Activated CD4-positive, alpha-beta T cell treated with anti-CD3 and anti-CD28 coated beads for 36 hours (primary cell): ENCODE data around the gene GRIN3B. TPM values are rescaled to one million over a fixed set of nuclear protein-coding genes. Genes with fewer than 3 reads are reported as not detected.

Experiments
- ATAC-seq: fragments of 200-7000 bp; cut with Tn5 transposase; one replicate; pipeline ENCODE4 v1.10.0; 2021; ENCODE audit warnings: mild to moderate bottlenecking, moderate library complexity
- CTCF ChIA-PET: fragments of 350-600 bp; sonication (Branson Sonifier 250); formaldehyde crosslinking; loops from one replicate; lab custom pipeline; 2021; ENCODE audit warnings: antibody characterized with exemption; lab: Charles Lee
- POLR2A ChIA-PET: fragments of 350-600 bp; sonication (Branson Sonifier 250); formaldehyde crosslinking; loops from one replicate; lab custom pipeline; 2021; ENCODE audit warnings: antibody characterized with exemption, inconsistent platforms; lab: Charles Lee
- DNase-seq: peaks from one replicate; pipeline ENCODE4 v3.0.0-alpha.2; 2020
- H3K27ac Mint-ChIP-seq: one replicate; pipeline ENCODE4 v1.8.0; 2021; ENCODE audit warnings: mixed read lengths
- H3K27me3 Mint-ChIP-seq: one replicate; pipeline ENCODE4 v1.8.0; 2021; ENCODE audit warnings: mixed read lengths
- H3K36me3 Mint-ChIP-seq: one replicate; pipeline ENCODE4 v1.8.0; 2021; ENCODE audit warnings: low read depth, mixed read lengths
- H3K4me1 Mint-ChIP-seq: one replicate; pipeline ENCODE4 v1.8.0; 2021; ENCODE audit warnings: mixed read lengths
- H3K4me3 Mint-ChIP-seq: one replicate; pipeline ENCODE4 v1.8.0; 2021; ENCODE audit warnings: mild to moderate bottlenecking, moderate library complexity, mixed read lengths
- H3K9me3 Mint-ChIP-seq: one replicate; pipeline ENCODE4 v1.8.0; 2021; ENCODE audit warnings: low read depth, mixed read lengths
- intact Hi-C, 2 experiments: fragments of 100-400 bp; cut with DNase I in 1 of 2; cut with micrococcal nuclease in 1 of 2; formaldehyde crosslinking; loops; one replicate each; pipeline versions ENCODE4 v1.14.2 to v1.15.1; 2022 to 2024; cut with DNase I, micrococcal nuclease
- total RNA-seq, 2 experiments: library from RNA; stranded (reverse); gene quantifications; one replicate each; pipeline ENCODE4 v1.2.3, GENCODE V29; 2021

Gene GRIN3B
- total RNA-seq, 2 experiments from 2014 or later: 0.09 TPM; not detected in 1

- peak overlapping the region; percentile 74 for H3K27ac Mint-ChIP-seq
- no peaks in the 10 kb centered on the region for H3K27me3 Mint-ChIP-seq
Observed at GRCh38 chr19:1027650-1028061, 27.4 kb downstream of the GRIN3B start.

GRCh38 chr19:1028062-1028926, 28.1 kb downstream of the GRIN3B start:
- ChIA-PET CTCF (interaction anchor here (0.7 to 1.1 kb wide), 5 partner anchors 9 to 166 kb away, joined by 3 to 5 read pairs (median 3); partner anchors contain the start of gene WDR18), POLR2A (interaction anchor here (0.6 to 1.0 kb wide), 3 partner anchors 12 to 241 kb away, joined by 3 read pairs; partner anchors contain the start of gene ABCA7)
- Mint-ChIP-seq H3K9me3 (no peaks in the 10 kb centered on the region), H3K4me3 (peak overlapping the region; percentile 88), H3K27me3 (no peaks in the 10 kb centered on the region), H3K36me3 (peaks cover 22% of the 10 kb centered on the region), H3K4me1 (peaks cover 30% of the 10 kb centered on the region), H3K27ac (peak overlapping the region; percentile 74)
- intact Hi-C loops: loop anchor here in 1 of 2 experiments (1.0 to 5.0 kb wide), 3 partner anchors 12 to 379 kb away; partner anchors contain the start of genes ABCA7, ARHGAP45 and DAZAP1
- DNase-seq (peak; percentile 76), ATAC-seq (peak; percentile 55)

More at GRCh38 chr19:1027650-1028061, 27.4 kb downstream of the GRIN3B start:
- POLR2A ChIA-PET: interaction anchor here (0.7 to 1.1 kb wide), 5 partner anchors 45 to 241 kb away, joined by 3 to 6 read pairs (median 3); partner anchors contain the start of gene CIRBP
- CTCF ChIA-PET: interaction anchor here (1.0 kb wide), 1 partner anchor 9 kb away, joined by 3 read pairs; no protein-coding TSS in a partner anchor
- peak overlapping the region; percentile 88 for H3K4me3 Mint-ChIP-seq
- no peaks in the 10 kb centered on the region for H3K9me3 Mint-ChIP-seq
- H3K36me3 Mint-ChIP-seq: peaks cover 16% of the 10 kb centered on the region
- ATAC-seq (peak; percentile 2), DNase-seq (peak; percentile 46)
- intact Hi-C loops: loop anchor here in 1 of 2 experiments (1.0 to 5.0 kb wide), 3 partner anchors 13 to 380 kb away; partner anchors contain the start of genes ABCA7, ARHGAP45 and DAZAP1
- H3K4me1 Mint-ChIP-seq: peaks cover 28% of the 10 kb centered on the region

- POLR2A ChIA-PET: interaction anchor here (0.5 to 0.7 kb wide), 2 partner anchors 11 to 14 kb away, joined by 3 read pairs; partner anchors contain the start of gene RNU6-2
- CTCF ChIA-PET: no interaction called here
- Mint-ChIP-seq H3K36me3 (peaks cover 37% of the 10 kb centered on the region), H3K4me1 (peaks cover 26% of the 10 kb centered on the region), H3K4me3 (no peak overlapping the region), H3K9me3 (no peaks in the 10 kb centered on the region), H3K27ac (no peak overlapping the region), H3K27me3 (no peaks in the 10 kb centered on the region)
- DNase-seq: no peak
- ATAC-seq: no peak
- intact Hi-C loops: no loop called here
Observed at GRCh38 chr19:1032264-1032867, 32.1 kb downstream of the GRIN3B start.

- no peak for DNase-seq
Observed at GRCh38 chr19:1035998-1036621, 35.9 kb downstream of the GRIN3B start.

GRCh38 chr19:1037621-1038064, 37.4 kb downstream of the GRIN3B start:
- ATAC-seq: no peak
- Mint-ChIP-seq H3K9me3 (no peaks in the 10 kb centered on the region), H3K27me3 (no peaks in the 10 kb centered on the region), H3K4me1 (peaks cover 38% of the 10 kb centered on the region), H3K27ac (peak overlapping the region; percentile 80), H3K4me3 (peak overlapping the region; percentile 52), H3K36me3 (peaks cover 34% of the 10 kb centered on the region)
- POLR2A ChIA-PET: interaction anchor here (0.9 to 1.1 kb wide), 2 partner anchors 16 to 44 kb away, joined by 4 to 7 read pairs; partner anchors contain the start of gene RNU6-2
- DNase-seq: no peak
- intact Hi-C loops: no loop called here
- CTCF ChIA-PET: interaction anchor here (1.6 to 1.7 kb wide), 2 partner anchors 15 to 27 kb away, joined by 3 to 7 read pairs; no protein-coding TSS in a partner anchor

More at GRCh38 chr19:1035998-1036621, 35.9 kb downstream of the GRIN3B start:
- ChIA-PET CTCF (interaction anchor here (1.0 to 1.3 kb wide), 2 partner anchors 10 to 28 kb away, joined by 3 to 4 read pairs; no protein-coding TSS in a partner anchor), POLR2A (no interaction called here)
- Mint-ChIP-seq H3K27me3 (no peaks in the 10 kb centered on the region), H3K27ac (no peak overlapping the region), H3K4me1 (peaks cover 36% of the 10 kb centered on the region), H3K36me3 (peaks cover 41% of the 10 kb centered on the region), H3K9me3 (no peaks in the 10 kb centered on the region), H3K4me3 (no peak overlapping the region)
- intact Hi-C loops: no loop called here
- no peak for ATAC-seq

GRCh38 chr19:1038978-1039645, 38.9 kb downstream of the GRIN3B start:
- DNase-seq: no peak
- Mint-ChIP-seq H3K27ac (peak overlapping the region; percentile 74), H3K9me3 (no peaks in the 10 kb centered on the region), H3K4me3 (peak overlapping the region; percentile 86), H3K36me3 (peaks cover 26% of the 10 kb centered on the region), H3K27me3 (no peaks in the 10 kb centered on the region), H3K4me1 (peaks cover 34% of the 10 kb centered on the region)
- POLR2A ChIA-PET: interaction anchor here (0.6 to 1.1 kb wide), 6 partner anchors 10 to 684 kb away, joined by 3 to 4 read pairs (median 4); partner anchors contain the start of genes CNN2 and RNU6-2
- CTCF ChIA-PET: interaction anchor here (0.7 to 1.7 kb wide), 7 partner anchors 8 to 486 kb away, joined by 3 to 7 read pairs (median 3); no protein-coding TSS in a partner anchor
- intact Hi-C loops: no loop called here
- no peak for ATAC-seq

GRCh38 chr19:1039646-1040475, 39.6 kb downstream of the GRIN3B start, which contains the start of gene ABCA7:
Gene ABCA7, plus strand, starts transcription at chr19:1040107. Its CDS starts 1,255 bp downstream, at chr19:1041362.
- Mint-ChIP-seq H3K4me3 (peak within 1 kb of the TSS; percentile 86), H3K27ac (peak within 1 kb of the TSS; percentile 74), H3K9me3 (no peaks in the 10 kb centered on the region), H3K36me3 (peaks cover 26% of the 10 kb centered on the region), H3K27me3 (no peaks in the 10 kb centered on the region), H3K4me1 (peaks cover 34% of the 10 kb centered on the region)
- ChIA-PET POLR2A (interaction anchor here (0.6 to 1.1 kb wide), 6 partner anchors 11 to 683 kb away, joined by 3 to 4 read pairs (median 4); partner anchors contain the start of genes CNN2 and RNU6-2), CTCF (interaction anchor here (0.6 to 1.3 kb wide), 6 partner anchors 15 to 486 kb away, joined by 3 to 7 read pairs (median 4); no protein-coding TSS in a partner anchor)
- DNase-seq: peak; percentile 100
- ATAC-seq: peak; percentile 96
- intact Hi-C loops: loop anchor here (1.0 to 2.0 kb wide), 6 partner anchors 12 to 201 kb away; partner anchors contain the start of genes RNU6-2 (in 2 of the 2), TMEM259 (in 2 of the 2), ARHGAP45 (in 1 of the 2) and ATP5F1D (in 1 of the 2)

- peak; percentile 67 for ATAC-seq
- Mint-ChIP-seq H3K27ac (peak overlapping the region; percentile 59), H3K4me3 (peak overlapping the region; percentile 86), H3K27me3 (no peaks in the 10 kb centered on the region), H3K9me3 (no peaks in the 10 kb centered on the region), H3K36me3 (peaks cover 22% of the 10 kb centered on the region), H3K4me1 (peaks cover 34% of the 10 kb centered on the region)
- intact Hi-C loops: loop anchor here (1.0 to 2.0 kb wide), 6 partner anchors 12 to 200 kb away; partner anchors contain the start of genes RNU6-2 (in 2 of the 2), TMEM259 (in 2 of the 2), ARHGAP45 (in 1 of the 2) and ATP5F1D (in 1 of the 2)
- peak; percentile 95 for DNase-seq
- CTCF ChIA-PET: interaction anchor here (0.5 to 1.3 kb wide), 7 partner anchors 14 to 245 kb away, joined by 3 to 7 read pairs (median 4); partner anchors contain the start of gene CNN2
- POLR2A ChIA-PET: interaction anchor here (0.6 to 1.1 kb wide), 7 partner anchors 12 to 24 kb away, joined by 3 to 4 read pairs (median 3); partner anchors contain the start of genes CNN2 and RNU6-2
Observed at GRCh38 chr19:1040476-1041271, 40.5 kb downstream of the GRIN3B start.
